Nephron progenitor cell (in vitro differentiated cells): ENCODE results near the gene DDR2.

ENCODE experiments used
- DNase-seq: peaks from one replicate; pipeline ENCODE4 v3.0.0; 2021
- H3K27ac Mint-ChIP-seq: 2 replicates; pipeline ENCODE4 v1.8.0; 2021; ENCODE audit warnings: mild to moderate bottlenecking, moderate library complexity, mixed read lengths
- H3K27me3 Mint-ChIP-seq: 2 replicates; pipeline ENCODE4 v1.8.0; 2021; ENCODE audit warnings: mild to moderate bottlenecking, low read depth, mixed read lengths; ENCODE audit not compliant: poor library complexity
- H3K36me3 Mint-ChIP-seq: 2 replicates; pipeline ENCODE4 v1.8.0; 2021; ENCODE audit warnings: low read depth, mixed read lengths
- H3K4me1 Mint-ChIP-seq: 2 replicates; pipeline ENCODE4 v1.8.0; 2021; ENCODE audit warnings: mixed read lengths
- H3K4me3 Mint-ChIP-seq: 2 replicates; pipeline ENCODE4 v1.8.0; 2021; ENCODE audit warnings: mild to moderate bottlenecking, moderate library complexity, mixed read lengths
- H3K9me3 Mint-ChIP-seq: 2 replicates; pipeline ENCODE4 v1.8.0; 2021; ENCODE audit warnings: mild to moderate bottlenecking, moderate library complexity, mixed read lengths
- CTCF ChIP-seq: fragments of 200-600 bp; sonication (generic); IDR thresholded peaks from 2 replicates; pipeline ENCODE4 v1.5.0; 2021; ENCODE audit warnings: antibody characterized with exemption

The DDR2 gene

GRCh38 chr1:162756523-162756922 is 124.3 kb downstream of the DDR2 start:
- Mint-ChIP-seq H3K4me3 (no peak overlapping the region), H3K27ac (no peak overlapping the region), H3K9me3 (peaks cover 8% of the 10 kb centered on the region), H3K27me3 (no peaks in the 10 kb centered on the region), H3K36me3 (peaks cover 14% of the 10 kb centered on the region), H3K4me1 (peaks cover 5% of the 10 kb centered on the region)
- no peak for DNase-seq
- no peak for TF ChIP-seq CTCF

- DNase-seq = no peak
- Mint-ChIP-seq H3K4me3 (no peak overlapping the region), H3K27me3 (no peaks in the 10 kb centered on the region), H3K27ac (no peak overlapping the region), H3K36me3 (peaks cover 14% of the 10 kb centered on the region), H3K4me1 (peaks cover 5% of the 10 kb centered on the region), H3K9me3 (peaks cover 2% of the 10 kb centered on the region)
- TF ChIP-seq CTCF = no peak
Observed at GRCh38 chr1:162757476-162757875, 125.2 kb downstream of the DDR2 start.

- DNase-seq = no peak
- no peaks in the 10 kb centered on the region for H3K27me3 Mint-ChIP-seq
- H3K4me1 Mint-ChIP-seq = no peaks in the 10 kb centered on the region
- no peak for TF ChIP-seq CTCF
- no peak overlapping the region for H3K27ac Mint-ChIP-seq
- peaks cover 27% of the 10 kb centered on the region for H3K36me3 Mint-ChIP-seq
- H3K9me3 Mint-ChIP-seq = peaks cover 8% of the 10 kb centered on the region
- no peak overlapping the region for H3K4me3 Mint-ChIP-seq
Observed at GRCh38 chr1:162765788-162766187, 133.5 kb downstream of the DDR2 start.

- H3K27ac Mint-ChIP-seq = no peak overlapping the region
- DNase-seq = no peak
- H3K9me3 Mint-ChIP-seq = peaks cover 5% of the 10 kb centered on the region
- no peak for TF ChIP-seq CTCF
- no peaks in the 10 kb centered on the region for H3K27me3 Mint-ChIP-seq
- H3K36me3 Mint-ChIP-seq = peaks cover 13% of the 10 kb centered on the region
- no peak overlapping the region for H3K4me3 Mint-ChIP-seq
- H3K4me1 Mint-ChIP-seq = no peaks in the 10 kb centered on the region
Observed at GRCh38 chr1:162772571-162773154, 140.4 kb downstream of the DDR2 start.

GRCh38 chr1:162774007-162774406 is 141.7 kb downstream of the DDR2 start:
- no peaks in the 10 kb centered on the region for H3K9me3 Mint-ChIP-seq
- H3K27ac Mint-ChIP-seq = peak overlapping the region; percentile 4
- no peak overlapping the region for H3K4me3 Mint-ChIP-seq
- H3K27me3 Mint-ChIP-seq = no peaks in the 10 kb centered on the region
- no peak for TF ChIP-seq CTCF
- no peak for DNase-seq
- H3K4me1 Mint-ChIP-seq = no peaks in the 10 kb centered on the region
- H3K36me3 Mint-ChIP-seq = no peaks in the 10 kb centered on the region

- TF ChIP-seq CTCF = no peak
- H3K27ac Mint-ChIP-seq = no peak overlapping the region
- no peaks in the 10 kb centered on the region for H3K9me3 Mint-ChIP-seq
- H3K27me3 Mint-ChIP-seq = no peaks in the 10 kb centered on the region
- H3K4me1 Mint-ChIP-seq = no peaks in the 10 kb centered on the region
- peaks cover 22% of the 10 kb centered on the region for H3K36me3 Mint-ChIP-seq
- no peak for DNase-seq
- no peak overlapping the region for H3K4me3 Mint-ChIP-seq
Observed at GRCh38 chr1:162779043-162779442, 146.8 kb downstream of the DDR2 start.
